ENCODE measurements around the gene SIAH1.
"Not testable (repeated sequence)": the region's sequence is repeated elsewhere in the genome, so short reads cannot be mapped to it uniquely, and the experiment has no call there.

SIAH1 gene

GRCh38 chr16:48330841-48331192, 54.4 kb downstream of the SIAH1 start:
- peak; percentile 51 to 73 (median 66) for DNase-seq

DNA sequence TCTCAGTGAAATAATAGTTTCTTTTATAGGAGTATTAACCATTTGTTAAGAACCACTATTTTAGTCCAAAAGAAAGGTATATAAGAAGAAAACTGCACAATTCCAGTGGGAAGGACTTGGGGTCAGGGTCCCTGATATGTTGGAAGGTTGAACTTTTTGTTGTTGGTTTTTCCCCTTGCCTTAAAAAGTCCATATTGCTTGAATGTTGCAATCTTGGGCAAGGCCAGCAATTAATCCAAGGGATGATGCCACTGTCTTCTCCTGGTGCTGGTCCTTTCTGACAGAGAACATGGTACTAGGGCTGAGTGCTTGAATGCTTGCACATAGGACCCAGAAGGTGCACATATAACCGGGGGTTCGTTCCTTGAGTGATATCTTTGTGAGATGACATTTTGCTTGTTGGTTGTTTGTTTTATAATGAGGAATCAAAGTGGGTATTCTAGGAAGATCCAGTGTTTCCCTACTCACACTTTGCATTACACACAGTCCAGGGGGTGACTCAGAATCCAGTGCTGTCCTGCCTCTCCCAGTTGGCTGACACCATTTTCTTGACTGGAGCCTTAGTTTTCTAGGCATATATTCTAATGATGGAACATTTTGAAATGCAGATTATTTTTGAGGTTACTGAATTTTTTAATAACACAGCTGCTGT, 54.9 kb downstream of the SIAH1 start:
- peak; percentile 13 to 44 (median 27) for DNase-seq

DNA sequence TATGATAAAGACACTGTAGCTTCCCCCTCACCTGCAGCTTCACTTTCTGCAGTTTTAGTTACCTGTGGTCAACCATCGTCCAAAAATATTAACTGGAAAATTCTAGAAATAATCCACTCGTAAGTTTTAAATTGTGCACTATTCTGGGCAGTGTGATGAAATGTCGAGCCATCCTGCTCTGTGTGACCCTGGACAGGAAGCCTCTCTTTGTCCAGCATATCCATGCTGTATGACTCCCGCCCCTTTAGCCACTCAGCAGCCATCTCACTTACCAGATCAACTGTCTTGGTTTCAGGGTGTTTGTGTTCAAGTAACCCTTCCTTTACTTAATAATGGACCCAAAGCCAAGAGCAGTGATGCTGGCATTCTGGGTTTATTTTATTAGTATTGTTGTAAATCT, 56.1 kb downstream of the SIAH1 start:
- DNase-seq, result no peak

DNA sequence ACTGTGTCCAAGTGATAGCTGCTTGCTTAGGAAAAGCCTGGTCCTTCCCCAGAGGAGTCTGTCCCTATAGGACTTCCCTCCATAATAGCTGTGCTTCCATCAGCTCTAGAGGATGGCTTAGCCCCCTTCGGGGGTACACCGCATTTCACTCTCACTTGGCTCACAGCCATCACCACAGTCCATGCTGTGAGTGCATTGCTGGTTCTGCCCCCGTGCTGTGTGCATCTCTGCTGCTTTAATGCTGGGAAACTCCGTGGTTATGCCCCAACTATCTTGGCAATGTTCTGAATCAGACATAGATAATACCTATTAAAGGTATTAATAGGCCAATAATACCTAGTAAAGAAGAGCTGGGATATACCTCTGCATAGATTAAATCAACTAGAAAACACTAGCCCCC, 58.3 kb downstream of the SIAH1 start:
- no peak for DNase-seq

GRCh38 chr16:48323783-48324775, 61.1 kb downstream of the SIAH1 start:
- peak; percentile 16 to 67 (median 48) for DNase-seq

GRCh38 chr16:48321317-48322036, 63.7 kb downstream of the SIAH1 start:
- DNase-seq, result peak; percentile 64 to 85 (median 80)

GRCh38 chr16:48318630-48319029, 66.6 kb downstream of the SIAH1 start:
- DNase-seq, result peak; percentile 74 to 91 (median 84)

DNA sequence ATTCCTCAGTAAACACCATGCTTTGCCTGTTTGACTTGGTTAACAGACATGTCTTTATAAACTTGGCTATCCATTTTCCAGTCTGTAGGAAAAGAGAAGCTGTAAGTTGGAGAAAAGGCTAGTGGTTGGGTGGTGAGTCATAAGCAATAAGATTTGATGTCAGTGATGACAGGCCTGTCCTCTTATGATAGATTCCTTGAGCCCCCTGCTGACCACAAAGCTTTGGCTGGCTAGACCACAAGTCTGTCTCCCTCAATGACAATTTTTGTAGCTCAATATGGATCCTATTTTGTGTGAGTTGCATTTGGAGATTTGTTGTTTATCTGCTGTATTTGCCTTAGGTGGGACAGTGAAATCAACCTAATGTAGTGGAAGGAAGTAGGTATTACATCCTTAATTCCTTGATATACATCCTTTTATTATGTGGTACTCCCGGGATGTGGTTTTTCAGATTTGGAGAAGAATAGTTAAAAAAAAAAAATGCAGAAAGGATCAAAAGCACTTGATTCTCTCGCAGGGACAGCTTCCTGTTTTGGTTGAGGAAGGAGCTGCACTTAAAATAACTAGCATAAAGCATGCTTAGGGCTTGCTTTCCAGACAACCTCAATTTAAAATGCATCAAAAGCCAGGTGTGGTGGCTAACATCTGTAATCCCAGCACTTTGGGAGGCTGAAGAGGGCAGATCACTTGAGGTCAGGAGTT, 67.4 kb downstream of the SIAH1 start:
- DNase-seq, result peak; percentile 71 to 90 (median 80)

- peak in 3 of 4 experiments; percentile 17 to 50 (median 33) for DNase-seq
Measured at GRCh38 chr16:48317026-48317425, 68.2 kb downstream of the SIAH1 start.

DNA sequence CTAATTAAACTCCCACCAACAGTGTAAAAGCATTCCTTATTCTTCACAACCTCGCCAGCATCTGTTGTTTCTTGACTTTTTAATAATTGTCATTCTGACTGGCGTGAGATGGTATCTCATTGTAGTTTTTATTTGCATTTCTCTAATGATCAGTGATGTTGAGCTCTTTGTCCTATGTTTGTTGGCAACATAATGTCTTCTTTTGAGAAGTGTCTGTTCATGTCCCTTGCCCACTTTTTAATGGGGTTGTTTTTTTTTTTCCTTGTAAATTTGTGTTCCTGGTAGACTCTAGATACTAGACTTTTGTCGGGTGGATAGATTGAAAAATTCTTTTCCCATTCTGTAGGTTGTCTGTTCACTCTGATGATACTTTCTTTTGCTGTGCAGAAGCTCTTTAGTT, 71.3 kb downstream of the SIAH1 start:
- not testable (repeated sequence) for DNase-seq

DNA sequence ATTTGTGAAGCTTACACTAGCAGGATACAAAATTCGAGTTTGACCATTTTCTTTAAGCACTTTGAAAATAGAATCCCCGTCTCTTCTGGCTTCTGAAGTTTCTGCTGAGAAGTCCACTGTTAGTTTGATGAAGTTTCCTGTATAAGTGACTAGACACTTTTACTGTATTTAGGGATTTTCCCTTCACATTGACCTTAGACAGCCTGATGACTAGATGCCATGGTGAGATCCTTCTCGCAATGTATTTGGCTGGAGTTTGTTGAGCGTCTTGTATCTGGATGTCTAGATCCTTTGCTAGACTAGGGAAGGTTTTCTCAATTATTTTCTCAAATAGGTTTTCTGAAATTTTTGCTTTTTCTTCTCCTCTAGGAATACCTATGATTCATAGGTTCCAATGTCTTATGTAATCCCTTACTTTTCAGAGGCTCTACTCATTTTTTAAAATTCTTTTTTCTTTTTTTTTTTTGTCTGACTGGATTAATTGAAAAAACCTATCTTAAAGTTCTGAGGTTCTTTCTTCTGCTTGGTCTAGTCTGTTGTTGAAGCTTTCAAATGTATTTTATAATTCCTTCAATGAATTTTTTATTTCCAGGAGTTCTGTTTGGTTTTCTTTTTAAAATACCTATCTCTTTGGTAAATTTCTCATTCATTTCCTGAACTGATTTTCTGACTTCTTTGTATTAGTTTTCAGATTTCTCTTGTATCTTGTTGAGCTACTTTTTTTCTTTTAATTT, 74.1 kb downstream of the SIAH1 start:
- peak in 1 of 4 experiments; percentile 5 for DNase-seq

Measured in suppressor macrophage (primary cell).